Measurements from ENCODE around the gene LCN9.

- TF ChIP-seq POLR2A (IDR thresholded peaks at IDR 0.05) (no peak), POLR2AphosphoS5 (IDR thresholded peaks at IDR 0.05) (no peak), CTCF (IDR thresholded peaks at IDR 0.05) (no peak)
These were observed 36.3 kb downstream of the LCN9 start, which contains the start of gene SOHLH1 for GRCh38 chr9:135699440-135699839.

All from transverse colon (tissue), 4 donors.